GM19023 (cell line): Measurements from ENCODE around the gene TTLL10.
"Not testable (repeated sequence)": the region's sequence is repeated elsewhere in the genome, so short reads cannot be mapped to it uniquely, and the experiment has no call there.

Source experiments
- ATAC-seq: cut with Tn5 transposase; IDR thresholded peaks from one replicate; pipeline ENCODE4 v1.9.1; 2021; ENCODE audit warnings: mild to moderate bottlenecking, moderate library complexity; ENCODE audit not compliant: unreplicated experiment

The TTLL10 gene

DNA sequence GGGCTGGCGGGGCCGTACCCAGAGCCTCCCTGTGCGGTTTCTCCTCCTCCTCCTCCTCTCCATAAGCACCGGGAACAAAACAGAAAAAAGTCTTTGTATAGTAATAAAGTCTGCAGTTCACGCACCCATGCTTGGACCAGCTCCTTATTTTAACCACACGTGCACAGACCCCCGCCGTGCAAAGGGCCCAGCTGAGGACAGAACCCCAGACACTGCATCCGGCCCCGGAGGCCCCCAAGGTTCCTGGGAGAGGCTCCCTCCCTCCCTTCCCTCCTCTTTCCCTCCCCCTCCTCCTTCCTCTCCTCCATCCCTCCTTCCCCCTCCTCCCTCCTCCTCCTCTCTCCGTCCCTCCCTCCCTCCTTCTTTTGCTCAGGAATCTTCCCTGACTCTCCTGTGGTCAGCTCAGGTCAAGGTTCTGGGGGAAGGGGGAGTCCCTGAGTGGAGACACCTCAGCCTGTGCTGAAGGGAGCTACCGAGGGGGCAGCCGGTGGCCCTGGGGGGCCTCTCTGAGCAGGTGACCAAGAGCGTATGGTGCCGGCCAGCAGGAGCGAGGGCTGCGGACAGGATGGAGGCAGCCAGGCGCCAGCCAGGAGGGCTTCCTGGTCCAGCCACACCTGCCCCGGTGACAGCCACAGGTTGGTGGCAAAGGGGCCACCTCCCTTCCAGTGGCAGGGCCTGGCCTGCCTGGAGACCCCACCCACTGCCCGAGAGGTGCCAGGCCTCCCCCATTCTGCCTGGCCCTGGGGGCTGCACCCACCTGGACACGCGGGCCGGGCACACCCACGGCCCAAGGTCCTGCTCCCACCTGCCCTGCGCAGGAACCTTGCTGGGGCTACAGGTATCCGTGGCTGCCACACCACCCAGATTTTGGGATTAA is 3.2 kb upstream of the TTLL10 start:
- no peak for ATAC-seq

DNA sequence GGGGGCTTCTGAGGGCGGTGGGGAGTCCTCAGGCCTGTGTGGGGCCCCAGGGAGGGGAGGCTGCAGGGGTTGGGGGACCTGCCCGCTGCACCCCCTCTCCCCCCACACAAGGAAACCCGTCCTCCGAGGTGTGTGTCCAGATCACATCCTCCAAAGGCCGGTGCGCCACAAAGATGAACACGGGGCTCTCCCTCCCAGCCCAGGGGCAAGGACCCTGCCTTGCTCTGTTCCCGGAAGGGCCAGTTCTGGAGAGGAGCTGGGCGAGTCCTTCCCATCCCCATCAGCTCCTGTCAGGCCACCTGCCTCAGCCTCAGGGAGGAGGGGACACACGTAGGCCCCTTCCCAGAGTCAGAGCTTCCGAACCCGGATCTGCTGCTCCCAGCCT is 2.5 kb upstream of the TTLL10 start:
- ATAC-seq, result no peak

DNA sequence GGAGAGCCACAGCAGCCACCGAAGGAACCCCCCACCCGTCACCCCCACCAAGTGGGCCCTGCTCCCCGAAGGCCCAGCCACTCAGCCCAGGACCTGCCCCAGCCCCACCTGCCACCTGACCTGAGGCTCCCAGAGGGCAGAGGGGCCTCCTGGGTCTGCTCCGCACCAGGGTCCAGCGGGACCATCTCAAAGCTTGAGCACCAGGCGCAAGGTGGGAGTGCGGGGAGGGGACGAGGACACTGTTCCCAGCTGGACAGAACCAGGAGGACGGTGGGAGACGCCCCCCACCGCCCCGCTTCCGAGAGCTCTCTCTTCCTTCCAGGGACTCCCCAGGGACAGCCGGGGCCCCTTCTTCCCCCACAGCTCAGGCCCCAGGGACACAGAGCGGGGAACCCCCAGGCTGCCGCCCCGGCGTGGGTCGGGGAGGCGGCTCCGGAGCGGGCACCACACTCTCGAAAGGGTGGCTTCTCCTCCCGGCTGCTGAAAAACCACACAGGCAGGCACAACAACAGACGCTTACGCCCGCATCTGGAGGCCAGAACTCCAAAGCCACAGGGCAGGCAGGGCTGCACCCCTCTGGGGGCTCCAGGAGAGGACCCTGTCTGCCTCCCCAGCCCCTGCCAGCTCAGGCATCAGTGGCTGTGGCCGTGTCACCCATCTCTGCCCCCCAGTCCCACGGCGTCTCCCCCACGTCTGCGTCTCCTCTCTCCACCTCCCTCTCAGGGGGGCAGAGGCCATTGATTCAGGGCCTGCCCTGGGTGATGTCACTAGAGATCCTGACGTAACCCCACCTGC is 1.9 kb upstream of the TTLL10 start:
- ATAC-seq, result no peak

DNA sequence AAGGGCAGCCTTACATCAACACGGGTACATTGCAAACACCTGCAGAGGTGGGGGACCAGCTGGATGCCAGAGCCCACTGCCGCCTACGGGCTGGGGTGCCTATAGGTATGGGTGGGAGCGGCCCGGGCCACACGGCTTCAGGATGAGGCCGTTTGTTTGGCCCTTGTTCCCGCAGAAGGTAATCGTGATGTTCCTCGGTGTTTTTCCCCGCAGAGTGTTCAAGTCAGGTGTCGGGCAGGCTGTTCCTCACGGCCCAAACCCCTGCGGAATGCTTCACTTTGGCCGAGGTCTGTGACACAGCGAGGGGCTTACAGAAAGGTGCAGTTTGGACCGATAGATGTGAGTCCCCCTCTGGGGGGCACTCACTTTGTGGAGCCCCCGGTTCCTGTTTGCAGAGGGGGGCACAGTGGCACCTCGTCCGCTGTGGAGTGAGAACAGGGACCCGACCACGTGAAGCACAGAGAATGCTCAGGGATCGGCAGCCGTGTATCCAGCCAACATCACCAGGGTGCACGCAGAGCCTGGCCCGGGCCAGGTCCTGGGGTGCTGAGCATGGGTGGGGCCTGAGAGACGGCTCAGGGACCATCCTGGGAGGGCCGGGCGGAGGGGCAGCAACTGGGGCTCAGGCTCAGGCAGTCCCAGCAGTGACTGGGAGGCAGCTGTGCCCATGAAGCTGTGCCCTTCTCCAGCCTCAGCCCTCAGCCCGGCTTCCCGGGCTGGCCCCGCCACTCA is 453 bp upstream of the TTLL10 start:
- no peak for ATAC-seq

DNA sequence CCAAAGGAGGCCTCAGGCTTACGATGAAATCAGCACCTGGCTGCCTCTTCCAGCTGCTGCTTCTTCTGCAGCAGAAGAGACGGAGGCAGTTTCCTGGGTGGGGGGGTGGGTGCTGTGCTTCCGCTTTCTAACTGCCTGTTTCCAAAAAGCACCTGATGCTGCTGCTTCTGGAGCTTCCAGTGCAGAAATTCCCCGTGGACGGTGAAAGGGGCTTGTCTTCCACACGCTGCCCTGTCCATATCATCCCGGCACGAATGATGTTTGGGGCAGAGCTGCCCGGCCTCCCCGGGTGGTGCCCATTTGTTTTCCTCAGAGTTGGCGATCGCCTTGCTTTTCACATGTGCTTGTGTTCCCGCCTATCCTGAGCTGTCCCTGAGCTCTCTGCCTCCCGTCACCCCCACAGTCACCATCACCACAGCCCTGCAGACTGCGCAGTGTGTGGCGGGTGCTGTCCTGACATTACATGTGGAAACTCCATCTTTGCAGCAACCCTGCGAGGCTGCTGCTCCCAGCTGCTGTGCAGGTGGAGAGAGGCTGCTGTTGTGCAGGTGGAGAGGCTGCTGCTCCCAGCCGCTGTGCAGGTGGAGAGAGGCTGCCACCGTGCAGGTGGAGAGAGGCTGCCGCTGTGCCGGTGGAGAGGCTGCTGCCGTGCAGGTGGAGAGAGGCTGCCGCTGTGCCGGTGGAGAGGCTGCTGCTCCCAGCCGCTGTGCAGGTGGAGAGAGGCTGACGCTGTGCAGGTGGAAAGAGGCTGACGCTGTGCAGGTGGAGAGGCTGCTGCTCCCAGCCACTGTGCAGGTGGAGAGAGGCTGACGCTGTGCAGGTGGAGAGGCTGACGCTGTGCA is 1.8 kb downstream of the TTLL10 start:
- ATAC-seq, result no peak

DNA sequence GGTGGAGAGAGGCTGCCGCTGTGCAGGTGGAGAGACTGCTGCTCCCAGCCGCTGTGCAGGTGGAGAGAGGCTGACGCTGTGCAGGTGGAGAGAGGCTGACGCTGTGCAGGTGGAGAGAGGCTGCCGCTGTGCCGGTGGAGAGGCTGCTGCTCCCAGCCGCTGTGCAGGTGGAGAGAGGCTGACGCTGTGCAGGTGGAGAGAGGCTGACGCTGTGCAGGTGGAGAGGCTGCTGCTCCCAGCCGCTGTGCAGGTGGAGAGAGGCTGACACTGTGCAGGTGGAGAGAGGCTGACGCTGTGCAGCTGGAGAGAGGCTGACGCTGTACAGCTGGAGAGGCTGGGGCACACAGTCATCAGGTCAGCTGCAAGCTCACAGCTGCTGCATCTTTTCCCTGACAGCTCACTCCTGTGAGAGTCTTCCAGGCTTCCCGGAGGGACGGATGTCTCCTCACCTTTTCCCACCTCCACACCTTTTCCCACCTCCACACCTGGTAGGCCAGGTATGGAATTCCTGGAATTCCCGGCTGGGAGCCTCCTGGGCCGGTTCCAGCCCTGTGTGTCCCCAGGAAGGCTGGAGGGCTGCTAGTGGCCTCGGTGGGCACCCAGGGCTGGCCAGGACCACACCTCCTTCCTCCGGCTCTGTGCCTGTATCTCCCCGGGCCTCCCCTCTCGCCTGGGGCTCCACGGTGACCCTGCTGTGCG is 2.5 kb downstream of the TTLL10 start:
- not testable (repeated sequence) for ATAC-seq

DNA sequence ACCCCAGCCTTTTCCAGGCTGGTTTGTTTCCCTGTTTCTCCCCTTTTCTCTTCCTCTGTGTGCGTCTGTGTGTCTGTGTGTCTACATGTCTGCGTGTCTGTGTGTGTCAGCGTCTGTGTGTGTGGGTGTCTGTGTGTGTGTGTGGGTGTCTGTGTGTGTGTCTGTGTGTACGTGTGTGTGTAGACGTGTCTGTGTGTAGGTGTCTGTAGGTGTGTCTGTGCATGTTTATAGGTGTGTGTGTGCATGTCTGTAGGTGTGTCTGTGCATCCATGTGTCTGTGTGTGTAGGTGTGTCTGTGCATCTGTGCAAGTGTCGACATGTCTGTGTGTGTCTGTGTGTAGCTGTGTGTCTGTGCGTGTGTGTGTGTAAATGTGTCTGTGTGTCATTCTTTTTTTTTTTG is 3.3 kb downstream of the TTLL10 start:
- ATAC-seq, result no peak

DNA sequence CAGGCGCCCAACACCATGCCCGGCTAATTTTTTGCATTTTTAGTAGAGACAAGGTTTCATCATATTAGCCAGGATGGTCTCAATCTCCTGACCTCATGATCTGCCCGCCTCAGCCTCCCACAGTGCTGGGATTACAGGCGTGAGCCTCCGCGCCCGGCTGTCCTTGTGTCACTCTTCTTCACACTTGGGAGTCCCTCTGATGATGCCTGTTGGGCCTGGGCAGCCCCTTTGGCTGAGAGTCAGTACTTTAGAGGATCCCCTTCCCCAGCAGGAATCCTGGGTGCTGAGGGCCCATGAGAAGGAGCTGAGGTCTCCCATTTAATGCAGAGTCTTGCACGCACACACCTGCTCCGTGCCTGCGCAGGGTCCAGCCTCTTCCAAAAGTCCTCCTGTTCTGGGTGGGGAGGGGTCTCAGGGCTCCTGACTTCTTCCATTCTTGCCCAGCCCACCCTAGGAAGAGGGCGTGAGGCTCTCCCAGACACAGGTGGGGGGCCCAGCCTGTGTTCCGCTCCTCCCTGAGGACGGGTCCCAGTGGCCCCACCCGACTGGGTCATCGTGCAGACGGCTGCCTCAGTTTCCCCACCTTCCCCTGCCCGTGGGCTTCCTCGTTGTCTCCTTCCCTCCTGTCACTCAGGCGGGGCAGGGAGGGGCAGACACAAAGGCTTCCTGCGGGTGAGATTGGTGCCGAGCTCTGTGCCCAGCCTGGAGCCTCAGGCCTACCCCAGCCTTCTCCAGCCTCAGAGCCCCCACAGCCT is 3.9 kb downstream of the TTLL10 start:
- ATAC-seq, result no peak

DNA sequence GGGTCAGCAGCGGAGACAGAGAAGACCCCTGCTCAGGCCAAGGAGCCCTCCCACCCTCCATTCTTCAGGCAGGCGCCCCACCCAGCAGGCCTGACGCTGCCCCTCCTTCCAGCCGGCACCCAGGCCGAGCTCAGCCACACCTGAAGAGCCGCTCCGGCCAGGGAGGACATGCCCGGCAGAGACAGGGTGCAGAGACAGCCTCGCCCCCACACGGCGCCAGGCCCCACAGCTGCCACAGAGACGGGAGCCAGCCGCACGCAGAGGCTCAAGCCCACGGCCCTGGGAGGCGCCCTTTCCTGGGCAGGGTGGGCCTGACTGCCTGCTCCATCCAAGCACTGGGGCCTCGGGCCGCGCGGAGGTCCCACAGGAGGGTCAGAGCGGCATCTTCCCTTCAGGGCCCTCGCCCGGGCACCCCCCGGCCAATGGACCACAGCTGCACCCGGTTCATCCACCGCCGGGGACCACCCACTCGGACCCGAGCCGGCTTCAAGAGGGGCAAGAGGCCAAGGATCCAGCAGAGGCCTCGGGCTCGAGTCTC is 5.2 kb downstream of the TTLL10 start:
- no peak for ATAC-seq

DNA sequence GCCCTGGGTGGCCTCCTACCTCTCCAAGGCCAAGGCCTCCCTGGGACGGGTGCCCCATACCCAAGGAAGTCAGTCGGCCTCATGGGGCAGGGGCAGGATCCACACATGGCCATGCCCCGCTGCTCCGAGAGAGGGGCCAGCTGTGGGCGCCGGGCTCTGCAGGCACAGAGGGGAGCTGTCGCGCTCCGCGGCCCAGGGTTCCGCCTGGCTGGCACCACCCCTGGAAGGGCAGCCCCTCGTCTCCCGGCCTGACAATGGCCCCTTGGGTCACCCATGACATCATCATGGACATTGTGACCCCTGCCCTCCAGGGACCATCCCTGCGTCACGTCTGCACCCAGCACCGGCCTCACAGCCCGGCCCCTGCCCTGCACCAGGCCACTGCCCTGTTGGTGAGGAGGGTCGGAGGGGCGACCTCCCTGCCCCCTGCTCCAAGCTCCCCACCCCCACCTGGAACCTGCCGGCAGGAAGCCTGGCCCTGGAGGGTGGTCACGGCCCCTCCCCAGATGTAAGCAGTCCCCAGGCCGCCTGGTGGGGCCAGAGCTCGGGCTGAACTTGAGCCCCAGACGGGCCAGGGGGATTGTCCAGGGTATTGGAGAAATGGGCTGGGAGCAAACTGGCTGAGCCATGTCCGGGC is 5.8 kb downstream of the TTLL10 start:
- ATAC-seq, result no peak

DNA sequence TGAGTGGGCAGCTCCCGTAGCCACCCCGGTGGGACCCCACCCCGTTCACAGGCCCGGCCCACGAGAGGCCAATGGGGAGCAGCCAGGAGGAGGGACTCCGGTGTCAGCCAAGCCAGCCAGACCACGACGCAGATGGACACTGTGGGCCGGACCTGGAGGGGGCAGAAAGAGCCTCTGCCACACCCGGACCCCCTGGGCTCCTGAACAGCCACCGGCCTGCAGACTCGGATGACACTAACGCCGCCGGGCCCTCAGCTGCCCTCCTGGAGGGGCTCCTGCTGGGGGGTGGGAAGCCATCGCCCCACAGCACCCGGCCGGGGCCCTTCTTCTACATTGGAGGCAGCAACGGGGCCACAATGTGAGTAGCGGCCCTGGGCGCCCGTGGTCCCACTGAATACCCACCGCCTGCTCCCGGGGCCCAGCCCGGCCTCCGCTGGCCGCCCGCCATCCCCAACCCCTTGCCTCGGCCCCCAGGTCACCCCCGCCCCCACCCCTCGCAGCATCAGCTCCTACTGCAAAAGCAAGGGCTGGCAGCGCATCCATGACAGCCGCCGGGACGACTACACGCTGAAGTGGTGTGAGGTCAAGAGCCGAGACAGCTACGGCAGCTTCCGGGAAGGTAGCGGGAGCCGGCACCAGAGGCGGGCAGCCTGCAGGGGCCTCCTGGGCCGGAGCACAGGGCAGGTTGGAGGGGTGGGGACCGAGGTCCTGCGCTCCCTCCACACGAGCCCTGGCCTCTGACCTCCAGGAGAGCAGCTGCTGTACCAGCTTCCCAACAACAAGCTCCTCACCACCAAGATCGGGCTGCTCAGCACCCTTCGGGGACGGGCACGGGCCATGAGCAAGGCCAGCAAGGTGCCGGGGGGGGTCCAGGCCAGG is 6.5 kb downstream of the TTLL10 start:
- ATAC-seq, result no peak

DNA sequence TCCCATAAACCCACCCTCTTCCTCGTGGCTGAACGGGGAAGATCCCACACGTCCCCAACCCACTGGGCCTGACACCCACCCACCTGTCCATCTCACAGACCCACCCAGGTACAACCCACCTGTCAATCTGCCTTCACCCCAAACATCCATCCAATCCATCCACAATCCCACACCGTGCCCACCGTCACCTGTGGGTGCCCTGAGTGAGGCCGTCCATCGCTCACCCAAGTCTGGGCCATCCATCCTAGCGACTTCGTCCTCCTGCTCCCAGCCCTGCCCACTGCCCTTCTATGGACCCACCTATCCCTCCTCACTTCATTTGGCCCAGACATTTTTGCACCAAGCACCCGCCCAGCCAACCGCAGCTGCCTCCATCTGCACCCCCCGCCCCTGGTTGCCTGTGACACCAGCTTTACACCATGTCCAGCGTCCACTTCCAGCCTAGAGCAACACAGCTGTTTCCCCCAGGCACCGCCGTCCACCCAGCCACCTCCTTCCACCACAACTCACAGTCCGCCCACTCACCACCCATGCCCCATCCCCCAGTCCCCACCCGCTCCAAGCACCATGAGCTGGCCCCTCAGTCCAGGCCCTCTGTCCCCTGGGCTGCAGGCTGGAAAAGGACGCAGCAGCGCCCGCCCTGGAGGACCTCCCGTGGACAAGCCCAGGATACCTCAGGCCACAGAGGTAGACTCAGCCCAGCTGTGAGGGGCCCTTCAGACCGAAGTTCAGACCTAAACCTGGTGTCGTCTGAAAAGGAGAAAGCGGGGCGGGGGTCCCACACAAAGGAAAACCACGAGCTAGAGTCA is 7.7 kb downstream of the TTLL10 start:
- ATAC-seq, result no peak

DNA sequence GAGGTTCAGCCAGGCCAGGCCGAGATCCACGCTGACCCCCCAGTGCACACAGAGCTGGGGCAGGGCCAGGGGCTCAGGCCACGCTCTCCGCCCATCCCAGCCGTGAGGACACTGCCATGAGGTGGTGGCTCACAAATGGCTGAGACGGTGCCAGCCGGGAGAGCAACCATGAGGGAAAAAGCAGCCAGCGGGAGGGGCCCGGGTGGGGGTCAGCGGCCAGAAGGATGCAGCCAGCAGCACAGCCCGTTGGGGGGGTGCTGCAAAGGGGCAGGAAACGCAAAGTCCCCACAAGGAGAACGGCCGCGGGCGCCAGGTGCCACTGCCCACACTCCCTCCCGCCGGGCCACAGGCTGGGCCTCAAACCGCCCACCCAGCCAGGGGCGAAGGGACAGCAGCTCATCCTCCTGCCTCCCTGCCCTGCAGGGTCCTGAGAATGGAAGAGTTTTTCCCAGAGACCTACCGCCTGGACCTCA is 8.3 kb downstream of the TTLL10 start:
- no peak for ATAC-seq

DNA sequence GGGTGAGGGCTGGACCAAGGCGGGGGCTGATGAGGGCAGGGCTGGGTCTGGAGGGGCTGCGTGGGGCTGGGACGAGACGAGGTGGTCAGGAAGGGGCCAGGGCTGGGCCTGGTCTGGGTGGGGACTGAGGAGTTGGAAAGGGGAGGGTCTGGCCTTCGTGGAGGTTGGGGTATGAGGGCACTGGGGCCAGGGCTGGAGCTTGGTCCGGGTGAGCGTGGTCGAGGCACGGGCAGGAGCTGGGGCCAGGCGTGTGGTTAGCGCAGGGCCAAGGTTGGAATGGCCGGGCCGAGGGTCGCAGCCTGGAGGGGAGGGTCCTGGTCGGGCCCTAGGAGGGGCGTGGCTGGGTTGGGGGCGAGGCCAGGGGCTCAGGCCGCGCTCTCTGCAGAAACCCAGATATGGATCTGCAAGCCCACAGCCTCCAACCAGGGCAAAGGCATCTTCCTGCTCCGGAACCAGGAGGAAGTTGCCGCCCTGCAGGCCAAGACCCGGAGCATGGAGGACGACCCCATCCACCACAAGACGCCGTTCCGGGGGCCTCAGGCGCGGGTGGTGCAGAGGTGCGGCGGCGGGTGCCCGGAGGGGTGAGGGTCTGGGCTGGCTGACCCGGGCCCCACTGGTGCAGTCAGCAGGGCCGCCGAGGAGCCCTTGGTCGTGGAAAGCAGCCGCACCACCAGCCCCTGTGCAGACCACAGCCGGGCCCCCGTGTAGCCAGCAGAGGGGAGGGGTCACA is 9.0 kb downstream of the TTLL10 start:
- no peak for ATAC-seq

DNA sequence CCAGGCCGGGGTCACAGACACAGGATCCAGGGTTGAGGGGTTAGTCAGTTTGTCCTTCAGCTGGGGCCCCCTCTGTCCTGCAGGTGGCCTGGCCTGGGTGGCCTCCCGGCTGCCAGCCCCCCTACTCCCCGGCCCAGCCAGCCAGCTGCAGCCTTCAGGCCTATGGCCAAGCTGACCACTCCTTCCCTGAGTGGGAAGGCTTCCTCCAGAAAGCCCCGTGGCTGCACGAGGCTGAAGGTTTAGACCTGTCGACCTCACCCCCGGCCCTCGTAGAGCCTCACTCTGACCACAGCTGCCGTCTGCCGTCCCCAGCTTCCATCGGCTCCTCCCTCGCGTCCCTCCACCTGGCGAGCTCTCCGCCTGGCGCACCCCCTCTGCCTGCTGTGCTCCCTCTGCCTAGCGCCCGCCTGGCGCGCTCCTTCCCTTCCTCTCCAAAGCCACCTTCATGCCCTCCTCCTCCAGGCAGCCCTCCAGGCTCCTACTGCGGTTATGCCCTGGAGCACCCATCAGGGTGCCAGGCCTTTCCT is 9.6 kb downstream of the TTLL10 start:
- no peak for ATAC-seq
